ENCODE data around the gene PDHB.

Gene PDHB

DNA sequence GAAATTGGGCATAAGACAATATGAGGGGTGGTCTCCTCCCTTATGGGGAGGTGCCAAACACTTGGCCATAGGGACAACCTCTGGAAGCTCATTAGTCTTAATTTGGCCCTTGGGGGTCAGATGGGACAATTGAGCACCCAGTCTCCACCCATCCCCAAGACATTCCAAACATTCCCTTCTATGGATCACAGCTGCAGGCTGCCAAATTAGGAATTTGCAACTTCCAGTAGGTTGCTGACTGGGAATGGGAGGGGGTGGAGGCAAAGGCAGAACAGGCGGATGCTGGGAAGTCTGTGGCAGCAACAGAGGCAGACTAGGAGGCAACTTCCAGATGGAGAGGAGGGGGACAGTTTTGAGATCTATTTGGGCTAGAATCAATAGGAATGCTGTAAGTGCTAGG, 1.4 kb upstream of the PDHB start:
- no peak for FAIRE-seq

- no peak for FAIRE-seq
These were observed 879 bp upstream of the PDHB start for GRCh38 chr3:58434511-58434910.

GRCh38 chr3:58434168-58434504, 504 bp upstream of the PDHB start:
- FAIRE-seq, result no peak

- no peak for FAIRE-seq
These were observed 727 bp downstream of the PDHB start for GRCh38 chr3:58432905-58433304.

DNA sequence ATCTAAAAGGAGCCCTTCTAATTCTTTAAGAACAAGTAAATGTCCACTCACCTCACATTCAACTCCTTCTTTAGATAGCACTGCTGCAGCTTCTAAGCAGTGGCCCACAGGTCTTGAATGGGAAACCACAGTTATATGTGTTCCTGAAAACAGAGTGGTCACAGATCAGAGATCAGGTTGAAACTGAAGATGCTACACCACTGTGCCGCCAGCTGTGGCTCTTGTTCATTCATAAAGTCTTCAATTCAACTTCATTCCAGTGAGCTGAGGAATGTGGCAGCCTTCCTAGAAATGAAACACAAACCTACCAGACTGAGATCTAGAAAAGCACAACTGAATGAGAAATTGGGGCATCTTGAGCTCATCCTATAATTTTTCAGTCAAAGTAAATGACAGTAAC, 4.0 kb downstream of the PDHB start:
- no peak for FAIRE-seq

GRCh38 chr3:58427661-58428361, 5.8 kb downstream of the PDHB start:
- no peak for FAIRE-seq

DNA sequence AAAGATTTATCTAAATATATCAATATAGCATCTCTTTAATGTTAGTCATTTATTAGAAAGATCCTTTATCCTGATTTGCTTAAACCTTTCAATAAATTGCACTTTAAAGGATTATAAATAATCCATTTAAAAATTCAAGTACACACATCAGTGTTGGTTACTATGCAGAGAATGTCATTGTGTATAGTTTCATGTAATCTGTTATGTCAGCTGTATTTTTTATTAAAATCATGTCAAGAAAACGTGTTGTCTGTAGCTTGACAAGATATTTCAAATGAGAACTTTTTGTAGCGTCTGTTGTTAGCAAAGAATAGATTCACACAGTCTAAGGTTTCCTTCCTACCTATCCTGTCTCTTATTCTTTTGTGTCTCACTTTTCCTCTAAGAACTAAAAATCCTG, 7.8 kb downstream of the PDHB start:
- FAIRE-seq, result no peak

GRCh38 chr3:58424613-58425012, 9.0 kb downstream of the PDHB start:
- no peak for FAIRE-seq

DNA sequence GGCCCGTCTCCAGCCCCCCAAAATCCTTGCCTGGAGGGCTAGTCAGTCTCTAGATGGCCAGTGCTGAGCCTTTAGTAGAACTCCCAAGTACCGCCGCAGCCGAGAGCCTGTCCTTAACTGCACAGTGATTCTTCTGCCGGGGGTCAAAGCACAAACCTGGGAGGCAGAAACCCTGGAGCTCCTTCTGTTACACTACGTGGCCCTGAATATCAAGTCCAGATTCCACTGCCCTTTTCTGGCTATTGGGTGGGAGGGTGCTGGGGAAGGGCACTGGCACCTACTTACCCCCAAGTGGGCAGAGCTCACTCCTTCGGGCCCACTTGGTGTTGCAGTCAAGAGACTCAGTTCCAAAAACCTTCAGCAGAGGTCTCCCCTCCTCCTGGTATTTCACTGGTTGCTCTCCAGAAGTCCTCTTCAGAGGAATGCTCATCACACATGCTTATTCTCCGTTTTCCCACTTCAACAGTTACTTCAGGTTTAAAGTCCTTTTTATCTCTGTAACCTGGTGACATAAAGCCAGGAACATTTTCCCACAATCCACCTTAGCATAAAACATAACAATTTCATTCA, 10.8 kb downstream of the PDHB start:
- no peak for FAIRE-seq

- no peak for FAIRE-seq
These were observed 12.6 kb downstream of the PDHB start for GRCh38 chr3:58421004-58421403.

GRCh38 chr3:58419780-58420507, 13.7 kb downstream of the PDHB start:
- FAIRE-seq, result peak; percentile 18

DNA sequence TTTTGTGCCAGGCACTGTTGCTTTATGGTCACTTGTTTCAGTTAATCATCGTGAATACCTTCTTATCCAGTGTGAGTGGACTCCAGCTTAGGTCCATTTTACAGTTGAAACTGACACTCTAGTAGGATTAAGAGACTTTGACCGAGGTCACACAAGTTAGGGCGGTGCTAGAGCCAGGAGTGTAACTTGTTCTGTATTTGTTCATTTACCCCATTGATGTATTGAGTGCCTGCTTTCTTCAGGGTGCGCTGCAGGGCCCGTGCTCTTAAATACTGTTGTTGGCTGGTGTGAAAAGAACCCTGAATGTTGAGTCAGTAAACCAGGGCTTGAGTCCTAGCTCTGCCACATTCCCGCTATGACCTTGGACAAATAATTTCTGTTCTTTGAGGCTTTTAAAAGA, 15.4 kb downstream of the PDHB start:
- FAIRE-seq, result no peak

DNA sequence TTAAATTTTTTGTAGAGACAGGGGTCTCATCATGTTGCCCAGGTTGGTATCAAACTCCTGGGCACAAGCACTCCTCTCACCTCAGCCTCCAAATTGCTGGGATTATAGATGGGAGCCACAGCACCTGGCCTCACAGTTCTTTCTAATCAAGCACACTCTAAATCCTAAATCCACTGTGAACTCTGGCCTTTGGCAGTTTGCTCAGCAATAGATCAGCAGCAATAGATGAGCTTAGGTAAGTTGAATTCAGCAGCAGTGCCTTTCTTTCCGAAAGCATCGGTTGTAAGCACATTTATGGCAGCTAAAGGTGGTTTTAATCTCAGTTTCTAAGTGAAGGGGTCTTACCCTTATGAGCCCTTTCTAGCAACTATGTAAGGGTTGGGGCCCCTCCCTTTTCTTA, 16.6 kb downstream of the PDHB start:
- no peak for FAIRE-seq

GRCh38 chr3:58416191-58416590, 17.4 kb downstream of the PDHB start:
- FAIRE-seq, result no peak

DNA sequence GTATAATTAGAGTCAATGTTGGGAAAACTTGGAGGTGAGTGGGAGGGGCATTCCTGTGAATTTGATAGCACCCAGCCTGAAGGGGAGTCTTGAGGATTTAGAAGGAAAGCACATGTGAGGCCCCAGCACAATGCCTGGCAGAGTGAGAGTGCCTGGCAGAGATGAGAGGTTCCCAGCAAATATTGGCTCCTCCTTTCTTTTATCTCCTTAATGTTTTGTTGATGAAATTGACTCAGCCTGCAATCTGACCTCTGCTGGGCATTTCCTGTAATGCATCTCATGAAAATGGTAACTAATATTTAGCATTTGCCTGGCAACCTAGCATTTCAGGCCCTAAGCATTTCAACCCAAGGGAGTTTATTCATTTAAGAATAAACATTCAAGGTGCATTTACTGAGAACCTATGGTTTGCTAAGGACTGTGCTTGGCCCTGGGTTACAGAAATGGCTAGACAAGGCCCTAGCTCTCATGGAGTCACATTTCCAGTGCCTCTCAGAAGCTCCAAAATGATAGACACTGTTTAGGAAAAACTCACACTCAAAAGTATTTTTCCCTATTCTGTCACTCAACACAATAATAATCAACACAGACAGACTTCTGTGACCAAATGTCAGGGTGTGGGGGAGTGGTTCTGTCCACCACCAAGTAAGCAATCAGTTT, 19.0 kb downstream of the PDHB start:
- FAIRE-seq, result no peak

DNA sequence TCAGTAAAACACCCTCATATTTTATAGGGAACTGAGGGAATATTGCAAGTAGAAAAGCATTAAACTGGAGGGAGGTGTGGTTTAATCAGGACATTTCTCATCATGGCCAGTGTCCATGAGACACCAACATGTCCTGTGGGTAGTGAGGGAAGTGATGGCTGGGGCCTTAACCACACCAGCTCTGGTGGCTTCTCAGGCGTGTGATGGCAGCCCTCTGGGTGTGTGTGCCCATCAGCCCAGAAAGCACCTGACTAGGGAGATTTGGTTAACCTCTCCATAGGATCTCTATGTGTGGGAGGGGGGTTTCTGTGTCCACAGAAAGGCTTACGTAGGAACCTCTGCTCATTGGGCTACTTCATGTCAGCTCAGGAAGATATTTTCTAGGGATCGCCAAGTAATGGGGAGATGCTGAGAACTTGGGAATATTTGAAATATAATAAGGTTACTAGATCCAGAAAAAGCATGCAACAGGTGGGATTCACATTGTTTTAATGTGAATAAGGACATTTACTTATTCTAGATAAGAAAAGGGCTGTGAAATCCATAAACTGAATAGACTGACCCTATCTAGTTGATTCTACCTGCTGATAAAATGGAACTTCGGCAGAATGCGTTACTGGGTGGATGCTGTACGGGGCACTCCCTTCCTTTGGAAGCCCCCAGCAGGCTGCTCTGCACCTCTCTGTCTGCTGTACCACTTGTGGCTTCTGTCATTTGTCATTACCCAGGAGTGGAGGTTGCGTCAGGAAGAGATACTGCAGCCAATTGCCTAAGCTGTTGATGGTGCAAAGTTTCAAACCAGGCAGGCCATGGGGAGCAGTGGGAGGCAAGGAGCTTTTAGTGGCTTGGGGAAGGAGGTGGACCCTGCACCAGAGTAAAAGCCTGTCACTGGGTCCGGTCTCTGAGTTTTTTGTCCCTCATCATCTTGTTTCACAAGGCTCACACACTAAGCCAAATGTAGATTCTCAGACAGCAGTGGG, 21.5 kb downstream of the PDHB start:
- no peak for FAIRE-seq

DNA sequence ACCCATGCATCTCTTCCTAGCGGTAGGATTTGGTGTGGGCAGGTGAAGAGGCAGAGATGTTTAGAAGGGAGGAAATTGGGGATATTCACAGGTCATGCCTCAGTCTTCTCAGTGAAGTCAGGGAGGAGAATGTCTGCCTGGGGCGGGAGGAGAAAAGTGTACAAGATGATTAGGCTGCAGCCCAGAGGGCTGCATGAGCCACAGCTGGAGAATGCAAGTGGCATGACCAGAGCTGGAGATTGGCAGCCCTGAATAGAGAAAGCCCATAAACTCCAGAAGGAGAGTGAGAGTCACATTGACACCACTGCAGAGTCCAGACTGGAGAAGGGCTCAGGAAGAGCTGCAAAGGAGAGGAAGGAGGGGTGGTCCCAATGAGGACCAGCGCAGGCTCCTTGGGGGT, 22.6 kb downstream of the PDHB start:
- FAIRE-seq, result no peak

DNA sequence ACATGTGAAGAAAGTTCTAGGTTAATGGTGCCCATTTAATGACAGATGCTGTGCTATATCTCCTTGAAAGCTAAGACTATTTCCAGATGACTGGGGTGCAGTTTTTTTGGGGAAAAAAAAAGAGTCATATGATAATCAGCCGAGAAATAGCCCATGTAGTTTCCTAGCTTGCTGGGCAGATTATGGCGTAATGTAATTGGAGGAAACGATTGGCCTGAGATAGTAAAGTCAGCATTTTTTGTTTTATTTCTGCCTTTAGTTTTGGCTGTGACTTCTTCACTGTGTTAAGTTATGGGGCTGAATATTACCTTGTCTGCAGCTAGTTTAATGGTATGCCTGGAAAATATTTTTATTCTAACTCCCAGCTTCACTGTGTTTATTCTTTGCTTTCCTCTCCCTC, 24.0 kb downstream of the PDHB start:
- no peak for FAIRE-seq

DNA sequence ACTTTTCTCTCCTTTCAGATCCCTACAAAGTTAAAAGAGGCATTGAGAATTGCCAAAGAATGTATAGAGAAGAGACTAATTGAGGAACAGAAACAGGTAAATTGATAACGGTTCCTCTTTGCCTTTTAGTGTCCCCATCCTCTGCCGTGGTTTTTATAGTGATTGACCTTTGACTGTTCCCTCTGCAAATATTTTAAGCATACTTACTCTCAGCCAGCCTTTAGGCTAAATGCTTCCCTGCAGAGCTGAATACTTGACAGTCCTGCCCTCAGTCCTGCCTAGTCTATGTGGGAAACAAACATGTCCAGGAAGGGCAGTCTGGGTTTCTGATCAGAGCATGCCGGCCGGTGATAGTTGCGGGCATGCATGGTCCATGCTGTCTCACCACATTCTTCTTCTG, 24.7 kb downstream of the PDHB start:
- no peak for FAIRE-seq

GRCh38 chr3:58404396-58404795, 29.2 kb downstream of the PDHB start:
- no peak for FAIRE-seq

- peak; percentile 78 for FAIRE-seq
These were observed 30.0 kb downstream of the PDHB start for GRCh38 chr3:58403513-58404109.

- no peak for FAIRE-seq
These were observed 34.8 kb downstream of the PDHB start for GRCh38 chr3:58398669-58399333.

Measured in colon (tissue), 2 donors.